GM12872 (cell line): Measurements from ENCODE around the gene SKI.

Experiments used
- TF ChIP-seq, protein P1 (sequence below): IDR thresholded peaks from 3 replicates; pipeline ENCODE4 v1.5.1; 2011; ENCODE audit warnings: low read depth, mild to moderate bottlenecking, low read length, moderate library complexity; ENCODE audit not compliant: insufficient read depth

SKI gene

DNA sequence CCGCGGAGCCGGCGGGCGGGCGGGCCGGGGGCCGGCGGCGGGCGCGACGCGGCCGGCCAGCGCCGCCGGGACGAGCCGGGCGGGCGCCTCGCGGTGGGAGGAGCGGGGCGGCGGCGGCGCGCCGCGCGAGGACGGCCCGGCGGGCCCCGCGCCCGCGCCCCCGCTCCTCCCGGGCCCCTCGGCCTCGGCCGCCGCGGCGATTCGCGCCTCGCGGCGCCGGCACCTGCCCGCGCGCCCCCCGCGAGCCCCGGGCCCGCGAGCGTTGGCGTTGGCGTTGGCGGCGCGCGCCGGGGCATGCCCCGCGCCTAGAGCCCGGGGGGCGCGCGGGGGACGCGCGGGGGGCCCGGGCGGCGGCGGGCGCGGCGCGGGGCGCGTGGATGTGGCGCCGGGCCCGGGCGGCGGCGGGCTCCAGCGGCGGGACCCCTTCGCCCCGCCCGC, at the start of gene SKI:
SKI (plus strand) TSS at position 163 of the 438 bp plus-strand sequence. CDS start 448 bp downstream, outside the sequence.
- TF ChIP-seq, protein P1, sequence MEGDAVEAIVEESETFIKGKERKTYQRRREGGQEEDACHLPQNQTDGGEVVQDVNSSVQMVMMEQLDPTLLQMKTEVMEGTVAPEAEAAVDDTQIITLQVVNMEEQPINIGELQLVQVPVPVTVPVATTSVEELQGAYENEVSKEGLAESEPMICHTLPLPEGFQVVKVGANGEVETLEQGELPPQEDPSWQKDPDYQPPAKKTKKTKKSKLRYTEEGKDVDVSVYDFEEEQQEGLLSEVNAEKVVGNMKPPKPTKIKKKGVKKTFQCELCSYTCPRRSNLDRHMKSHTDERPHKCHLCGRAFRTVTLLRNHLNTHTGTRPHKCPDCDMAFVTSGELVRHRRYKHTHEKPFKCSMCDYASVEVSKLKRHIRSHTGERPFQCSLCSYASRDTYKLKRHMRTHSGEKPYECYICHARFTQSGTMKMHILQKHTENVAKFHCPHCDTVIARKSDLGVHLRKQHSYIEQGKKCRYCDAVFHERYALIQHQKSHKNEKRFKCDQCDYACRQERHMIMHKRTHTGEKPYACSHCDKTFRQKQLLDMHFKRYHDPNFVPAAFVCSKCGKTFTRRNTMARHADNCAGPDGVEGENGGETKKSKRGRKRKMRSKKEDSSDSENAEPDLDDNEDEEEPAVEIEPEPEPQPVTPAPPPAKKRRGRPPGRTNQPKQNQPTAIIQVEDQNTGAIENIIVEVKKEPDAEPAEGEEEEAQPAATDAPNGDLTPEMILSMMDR: no peak

DNA sequence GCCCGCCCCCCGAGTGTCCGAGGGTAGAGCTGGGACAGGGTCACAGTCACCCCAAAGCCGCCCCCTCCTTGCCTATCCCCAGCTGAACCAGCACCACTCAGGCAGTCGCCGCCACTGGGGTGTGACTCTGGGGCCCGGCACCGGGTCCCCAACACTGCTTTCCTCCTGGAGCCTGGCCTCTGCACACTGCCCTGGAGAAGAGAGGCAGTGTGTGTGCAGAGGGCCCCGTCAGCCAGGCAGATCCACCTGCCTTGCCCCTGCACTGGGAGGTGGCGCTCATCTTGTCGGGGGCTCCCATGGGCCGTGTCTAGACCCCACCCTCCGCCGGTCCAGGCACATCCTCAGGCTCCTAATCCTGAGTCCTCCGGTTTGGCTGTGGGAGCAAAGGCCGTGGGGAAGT, 49.2 kb upstream of the SKI start:
- TF ChIP-seq, protein P1: no peak

DNA sequence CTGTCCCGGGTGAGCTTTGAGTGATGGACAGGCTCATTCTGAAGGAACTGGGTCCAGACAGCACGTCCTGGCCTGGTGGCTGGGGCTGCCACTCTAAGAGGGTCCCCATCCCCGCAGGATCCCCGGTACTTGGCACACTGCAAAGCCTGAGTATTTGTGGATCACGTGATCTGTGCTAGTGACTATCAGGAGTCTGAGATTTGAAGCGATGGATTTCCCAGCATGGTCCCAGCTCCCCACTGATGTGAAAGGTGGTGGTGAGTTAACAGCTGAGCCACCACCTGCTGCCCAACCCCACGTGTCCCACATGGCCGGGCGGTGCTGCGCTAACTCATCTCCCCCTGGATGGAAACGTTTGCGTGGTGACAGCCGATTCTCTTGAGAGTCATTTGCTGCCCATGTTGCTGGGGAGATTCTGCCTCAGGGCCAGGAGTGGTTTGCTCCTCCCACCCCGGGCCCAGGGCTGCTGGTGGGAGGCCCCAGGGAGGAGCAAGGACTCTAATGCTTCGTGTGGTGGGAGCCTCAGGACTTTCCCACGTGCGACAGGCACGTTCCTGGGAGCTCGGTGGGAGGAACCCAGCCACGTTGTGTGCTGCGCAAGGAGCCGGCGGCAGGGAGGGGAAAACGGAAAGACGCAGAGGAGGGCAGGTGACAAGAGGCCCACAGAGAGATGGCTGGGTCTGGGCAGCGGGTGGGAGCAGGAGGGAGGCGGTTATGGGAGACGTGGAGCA, 48.7 kb upstream of the SKI start:
- TF ChIP-seq, protein P1: no peak

DNA sequence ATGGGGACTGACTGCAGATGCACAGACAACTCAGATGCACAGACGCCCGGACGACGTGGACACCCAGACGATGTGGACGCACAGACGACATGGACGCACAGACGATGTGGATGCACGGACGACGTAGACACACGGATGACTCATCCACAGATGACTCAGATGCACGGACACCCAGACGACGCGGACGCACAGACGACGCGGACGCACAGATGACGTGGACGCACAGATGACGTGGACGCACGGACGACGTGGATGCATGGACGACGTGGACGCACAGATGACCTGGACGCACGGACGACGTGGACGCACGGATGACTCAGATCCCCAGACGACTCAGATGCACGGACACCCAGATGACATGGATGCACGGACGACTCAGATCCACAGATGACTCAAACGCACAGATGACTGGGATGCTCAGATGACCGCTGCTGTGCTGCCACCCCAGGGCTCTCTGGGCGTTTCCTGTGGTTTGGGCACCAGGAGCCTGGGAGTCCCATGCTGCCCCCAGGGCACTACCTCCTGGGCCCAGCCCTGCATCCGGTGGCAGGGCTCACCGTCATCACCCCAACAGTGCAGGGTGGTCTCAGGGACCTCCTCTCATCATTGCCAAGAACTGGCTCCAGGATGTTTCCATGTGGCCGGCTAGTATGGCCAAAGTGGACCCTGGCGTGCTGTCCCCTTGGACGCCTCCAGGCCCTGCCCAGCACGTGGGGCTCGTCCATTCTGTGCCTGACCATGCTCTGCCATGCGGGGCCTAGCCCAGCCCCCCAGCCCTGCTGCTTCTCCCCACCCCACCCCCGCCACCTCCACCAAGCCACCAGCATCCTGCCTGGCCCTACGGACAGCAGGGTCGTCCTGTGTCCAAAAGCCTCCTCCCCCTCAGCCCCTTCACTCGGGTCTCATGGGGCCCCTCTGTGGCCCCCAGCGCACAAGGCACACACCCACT, 47.5 kb upstream of the SKI start:
- TF ChIP-seq, protein P1: no peak

DNA sequence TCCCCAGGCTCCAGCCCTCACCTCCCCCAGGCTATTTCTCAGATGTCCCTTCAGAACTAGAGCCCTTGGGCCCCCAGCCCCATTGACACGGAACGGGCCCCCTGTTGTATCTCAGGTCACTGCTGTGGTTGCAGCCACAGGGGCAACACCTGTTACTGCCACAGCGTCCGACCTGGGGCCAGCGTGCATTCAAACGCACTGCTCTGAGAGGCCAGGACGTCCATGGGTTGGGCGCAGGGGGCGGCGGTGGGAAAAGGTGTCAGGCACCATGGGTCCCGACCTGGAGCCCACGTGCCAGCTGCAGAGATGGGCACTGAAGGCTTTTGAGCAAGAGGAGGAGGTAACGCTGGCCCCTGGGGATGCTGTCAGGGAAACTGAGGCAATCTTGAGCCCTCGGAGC, 46.8 kb upstream of the SKI start:
- TF ChIP-seq, protein P1: no peak

DNA sequence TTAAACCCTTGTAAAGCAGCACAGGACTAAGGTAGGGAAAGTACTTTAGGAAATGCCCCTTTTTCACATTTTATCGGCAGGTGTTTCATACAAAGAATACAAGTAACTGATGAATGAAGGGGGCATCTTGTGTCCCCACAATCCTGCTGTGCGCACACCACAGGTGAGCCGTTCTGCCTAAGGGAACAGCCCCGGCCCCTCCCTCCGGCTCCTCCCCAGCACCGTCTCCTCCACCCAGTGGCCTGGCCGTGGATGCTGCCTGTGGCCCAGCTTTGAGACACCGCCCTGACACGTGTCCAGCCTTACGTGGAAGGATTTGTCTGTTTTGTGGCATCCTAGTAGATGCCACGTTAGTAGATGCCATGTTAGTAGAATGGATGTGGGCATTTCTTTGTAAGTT, 46.4 kb upstream of the SKI start:
- TF ChIP-seq, protein P1: no peak

DNA sequence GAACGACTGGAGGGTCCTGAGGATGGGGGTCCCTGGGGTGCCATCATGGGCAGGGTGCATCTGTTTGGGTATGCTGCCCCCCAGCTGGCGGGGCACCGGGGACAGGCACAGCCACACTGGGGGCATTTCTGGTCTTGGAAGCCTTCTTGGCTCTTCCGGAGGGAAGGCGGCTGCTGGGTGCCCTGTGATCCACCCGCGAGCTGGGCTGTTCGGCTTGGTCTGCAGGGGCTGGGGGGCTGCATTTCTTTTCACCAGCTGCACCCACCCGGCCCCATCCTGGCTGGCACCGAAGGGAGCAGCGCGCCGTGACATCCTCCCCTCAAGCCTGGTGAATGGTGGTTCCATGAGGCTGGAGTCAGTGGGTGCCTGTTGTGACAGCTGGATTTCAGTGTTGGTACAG, 45.7 kb upstream of the SKI start:
- TF ChIP-seq, protein P1: no peak
